ENCODE data around the gene MTA2.

The MTA2 gene

GRCh38 chr11:62546244-62546928, 55.3 kb downstream of the MTA2 start, which contains the start of gene AHNAK:
Gene AHNAK, minus strand, starts transcription at chr11:62546806. Its CDS starts 10,708 bp downstream, at chr11:62536098.
- no peak for TF ChIP-seq CTCF (IDR thresholded peaks at IDR 0.05; ENCODE audit: control extremely low read depth, extremely low read depth, low read depth, missing control alignments)
- ChIA-PET POLR2A (interaction anchor here (1.1 kb wide), 1 partner anchor 11 kb away, joined by 5 read pairs; no protein-coding TSS in a partner anchor), CTCF (interaction anchor here (1.1 to 10.0 kb wide), 3 partner anchors 9 to 122 kb away, joined by 3 to 247 read pairs (median 5); no protein-coding TSS in a partner anchor)
- DNase-seq (ENCODE audit: extremely low spot score) = peak; percentile 70

- ChIA-PET POLR2A (interaction anchor here (0.6 kb wide), 1 partner anchor 286 kb away, joined by 4 read pairs; the partner anchor contains the start of gene STX5), CTCF (interaction anchor here (7.1 to 10.0 kb wide), 2 partner anchors 10 to 122 kb away, joined by 83 to 247 read pairs; no protein-coding TSS in a partner anchor)
- TF ChIP-seq CTCF (IDR thresholded peaks at IDR 0.05; ENCODE audit: control extremely low read depth, extremely low read depth, low read depth, missing control alignments) = no peak
- peak; percentile 47 for DNase-seq (ENCODE audit: extremely low spot score)
Measured at GRCh38 chr11:62545437-62546243, 56.0 kb downstream of the MTA2 start.

GRCh38 chr11:62544581-62545436, 56.9 kb downstream of the MTA2 start:
- TF ChIP-seq CTCF (IDR thresholded peaks at IDR 0.05; ENCODE audit: control extremely low read depth, extremely low read depth, low read depth, missing control alignments) = no peak
- POLR2A ChIA-PET = interaction anchor here (0.6 kb wide), 1 partner anchor 118 kb away, joined by 5 read pairs; no protein-coding TSS in a partner anchor
- CTCF ChIA-PET = interaction anchor here (1.0 to 10.0 kb wide), 7 partner anchors 11 to 336 kb away, joined by 3 to 247 read pairs (median 20); partner anchors contain the start of genes LBHD1, SLC3A2 and UQCC3
- DNase-seq (ENCODE audit: extremely low spot score) = peak; percentile 39

- no peak for TF ChIP-seq CTCF (IDR thresholded peaks at IDR 0.05; ENCODE audit: control extremely low read depth, extremely low read depth, low read depth, missing control alignments)
- DNase-seq (ENCODE audit: extremely low spot score) = peak; percentile 12
- ChIA-PET POLR2A (interaction anchor here (1.1 to 1.7 kb wide), 2 partner anchors 30 to 43 kb away, joined by 3 to 4 read pairs; no protein-coding TSS in a partner anchor), CTCF (interaction anchor here (0.8 to 10.0 kb wide), 29 partner anchors 9 to 337 kb away, joined by 3 to 247 read pairs (median 5); partner anchors contain the start of genes LBHD1, MTA2, SLC3A2 and TUT1)
Measured at GRCh38 chr11:62543680-62544444, 57.8 kb downstream of the MTA2 start.

Data from GM10248 (cell line).